H1 (cell line): Measurements from ENCODE around the gene SIPA1L3. TPM values are rescaled to one million over a fixed set of nuclear protein-coding genes. Genes with fewer than 3 reads are reported as not detected.

Source experiments
- CTCF ChIA-PET: fragments of 300-600 bp; sonication (Branson Sonifier 250); formaldehyde crosslinking; loops from one replicate; lab custom pipeline; 2021; ENCODE audit not compliant: partially characterized antibody; lab: Charles Lee
- POLR2A ChIA-PET: fragments of 300-600 bp; sonication (Branson Sonifier 250); formaldehyde crosslinking; loops from one replicate; lab custom pipeline; 2021; ENCODE audit warnings: inconsistent platforms; ENCODE audit not compliant: partially characterized antibody; lab: Charles Lee
- DNase-seq, 2 experiments: peaks; one replicate each; pipeline versions ENCODE4 v3.0.0 to v3.0.0-alpha.2; 2010 to 2022; ENCODE audit warnings: low spot score in 2 of 2, low read depth in 1 of 2, mixed read lengths in 1 of 2
- FAIRE-seq: peaks from 2 replicates; lab custom pipeline; 2011; peaks lifted over from hg19 to GRCh38; lab: Jason Lieb, UNC
- H2AFZ ChIP-seq: 2 replicates; pipeline ENCODE4 v1.8.1; 2012; ENCODE audit warnings: low read length, inconsistent platforms
- H2AK5ac ChIP-seq: 2 replicates; pipeline ENCODE4 v1.6.1; 2013; ENCODE audit warnings: low read depth, low read length
- H2BK120ac ChIP-seq: replicated peaks from 2 replicates; pipeline ENCODE3; 2013; ENCODE audit warnings: low read depth, low read length, inconsistent platforms
- H2BK12ac ChIP-seq: 2 replicates; pipeline ENCODE4 v1.6.1; 2013; ENCODE audit warnings: low read depth, low read length
- H2BK15ac ChIP-seq: 2 replicates; pipeline ENCODE4 v1.6.1; 2013; ENCODE audit warnings: low read length
- H2BK20ac ChIP-seq: 2 replicates; pipeline ENCODE4 v1.6.1; 2013; ENCODE audit warnings: low read length
- H2BK5ac ChIP-seq: 2 replicates; pipeline ENCODE4 v1.6.1; 2013; ENCODE audit warnings: low read depth, low read length
- H3K14ac ChIP-seq: 2 replicates; pipeline ENCODE4 v1.6.1; 2013; ENCODE audit warnings: inconsistent platforms; ENCODE audit not compliant: insufficient read length
- H3K18ac ChIP-seq: 2 replicates; pipeline ENCODE4 v1.6.1; 2013; ENCODE audit warnings: low read length; ENCODE audit errors: extremely low read depth
- H3K23ac ChIP-seq: 2 replicates; pipeline ENCODE4 v1.6.1; 2013; ENCODE audit warnings: inconsistent platforms; ENCODE audit not compliant: insufficient read length
- H3K23me2 ChIP-seq: 2 replicates; pipeline ENCODE4 v1.6.1; 2013; ENCODE audit warnings: low read depth, low read length
- H3K27ac ChIP-seq: 2 replicates; pipeline ENCODE4 v1.6.1; 2011; ENCODE audit warnings: low read depth, low read length, inconsistent platforms
- H3K27me3 ChIP-seq, 4 experiments: replicated peaks in 1 of 4; 1 replicate in 1 of 4; 2 replicates in 3 of 4; pipeline versions ENCODE4 v1.6.1 to v1.8.1; 2011 to 2013; ENCODE audit warnings: low read length in 3 of 4, mild to moderate bottlenecking in 3 of 4, inconsistent platforms in 2 of 4, mixed read lengths in 2 of 4, moderate library complexity in 1 of 4; ENCODE audit not compliant: control insufficient read depth in 3 of 4, insufficient read depth in 3 of 4; ENCODE audit errors: extremely low read depth in 1 of 4
- H3K36me3 ChIP-seq, 4 experiments: 2 replicates each; pipeline versions ENCODE4 v1.6.1 to v1.8.1; 2011 to 2013; ENCODE audit warnings: mild to moderate bottlenecking in 4 of 4, low read length in 3 of 4, moderate library complexity in 2 of 4, control low read depth in 1 of 4, inconsistent platforms in 1 of 4; ENCODE audit not compliant: insufficient read depth in 4 of 4, control insufficient read depth in 2 of 4
- H3K4ac ChIP-seq: replicated peaks from 2 replicates; pipeline ENCODE3; 2013; ENCODE audit warnings: low read length, low read depth, mixed read lengths, inconsistent platforms; ENCODE audit not compliant: insufficient read length
- H3K4me1 ChIP-seq, 4 experiments: replicated peaks in 1 of 4; 1 replicate in 1 of 4; 2 replicates in 3 of 4; pipeline versions ENCODE4 v1.6.1 to v1.8.1; 2011 to 2013; ENCODE audit warnings: low read length in 3 of 4, inconsistent platforms in 2 of 4, mixed read lengths in 1 of 4; ENCODE audit not compliant: insufficient read depth in 4 of 4, control insufficient read depth in 3 of 4
- H3K4me2 ChIP-seq, 2 experiments: 2 replicates each; pipeline versions ENCODE4 v1.6.1 to v1.8.1; 2011 to 2013; ENCODE audit warnings: low read depth in 2 of 2, low read length in 2 of 2, control low read depth in 1 of 2, inconsistent platforms in 1 of 2, mild to moderate bottlenecking in 1 of 2; ENCODE audit not compliant: insufficient read depth in 1 of 2
- H3K4me3 ChIP-seq, 4 experiments: fragments of 200-600, 300-600 bp in 1 of 4; sonication (generic), shearing (Covaris generic), sonication (Bioruptor Twin) in 1 of 4; 2 replicates each; pipeline versions ENCODE4 v1.5.1 to v1.8.1; 2011 to 2016; ENCODE audit warnings: low read length in 4 of 4, low read depth in 3 of 4, control low read depth in 2 of 4, inconsistent platforms in 2 of 4, mild to moderate bottlenecking in 2 of 4, mixed read lengths in 1 of 4, moderate library complexity in 1 of 4; ENCODE audit not compliant: insufficient read depth in 2 of 4; ENCODE audit errors: extremely low read depth in 1 of 4
- H3K56ac ChIP-seq: replicated peaks from 2 replicates; pipeline ENCODE3; 2013; ENCODE audit warnings: low read depth, mild to moderate bottlenecking, mixed read lengths, low read length, inconsistent platforms; ENCODE audit not compliant: insufficient read length
- H3K79me1 ChIP-seq: 2 replicates; pipeline ENCODE4 v1.6.1; 2013; ENCODE audit warnings: low read depth, low read length, control low read depth
- H3K79me2 ChIP-seq, 2 experiments: 2 replicates each; pipeline versions ENCODE4 v1.6.1 to v1.8.1; 2012 to 2013; ENCODE audit warnings: low read length in 2 of 2, mild to moderate bottlenecking in 2 of 2, inconsistent platforms in 1 of 2; ENCODE audit not compliant: insufficient read depth in 2 of 2, control insufficient read depth in 1 of 2
- H3K9ac ChIP-seq, 4 experiments: replicated peaks in 1 of 4; 1 replicate in 1 of 4; 2 replicates in 3 of 4; pipeline versions ENCODE4 v1.6.1 to v1.8.1; 2011 to 2013; ENCODE audit warnings: low read depth in 3 of 4, low read length in 3 of 4, control low read depth in 2 of 4, mild to moderate bottlenecking in 2 of 4, moderate library complexity in 2 of 4, inconsistent platforms in 1 of 4; ENCODE audit errors: extremely low read depth in 1 of 4
- H3K9me3 ChIP-seq, 2 experiments: 2 replicates each; pipeline versions ENCODE4 v1.6.1 to v1.8.1; 2012 to 2013; ENCODE audit warnings: mild to moderate bottlenecking in 2 of 2, moderate library complexity in 2 of 2, control low read depth in 1 of 2, inconsistent platforms in 1 of 2, low read depth in 1 of 2, low read length in 1 of 2, mixed read lengths in 1 of 2; ENCODE audit not compliant: insufficient read depth in 2 of 2
- H4K20me1 ChIP-seq, 2 experiments: replicated peaks in 1 of 2; 2 replicates each; pipeline versions ENCODE3 to v1.8.1; 2011 to 2013; ENCODE audit warnings: inconsistent platforms in 2 of 2, low read length in 2 of 2, mild to moderate bottlenecking in 1 of 2; ENCODE audit not compliant: insufficient read depth in 2 of 2, control insufficient read depth in 1 of 2
- H4K5ac ChIP-seq: 2 replicates; pipeline ENCODE4 v1.6.1; 2013; ENCODE audit warnings: low read length, low read depth, mixed read lengths, inconsistent platforms; ENCODE audit not compliant: insufficient read length
- H4K8ac ChIP-seq: 2 replicates; pipeline ENCODE4 v1.8.0; 2013; ENCODE audit warnings: mild to moderate bottlenecking, moderate library complexity, low read length, inconsistent platforms; ENCODE audit not compliant: insufficient read depth; ENCODE audit errors: extremely low read depth
- H4K91ac ChIP-seq: replicated peaks from 2 replicates; pipeline ENCODE3; 2013; ENCODE audit warnings: low read length, mixed read lengths, inconsistent platforms; ENCODE audit not compliant: insufficient read length
- BRCA1 ChIP-seq: IDR thresholded peaks from 2 replicates; pipeline ENCODE4 v1.6.1; 2012; ENCODE audit warnings: low read depth, low read length, improper control_type of control experiment
- KDM4A ChIP-seq: IDR thresholded peaks from one replicate; pipeline ENCODE4 v1.7.1; 2012; ENCODE audit warnings: low read depth, mild to moderate bottlenecking, moderate library complexity, low read length, inconsistent platforms; ENCODE audit not compliant: severe bottlenecking
- SIX5 ChIP-seq: IDR thresholded peaks from 2 replicates; pipeline ENCODE4 v1.6.1; 2011; ENCODE audit warnings: mild to moderate bottlenecking, low read depth, low read length
- WGBS, 2 experiments: shearing (Covaris generic) in 1 of 2; methylation state at CpG; one replicate each; pipeline versions ENCODE4 v1.1.6 to v1.1.7; 2013 to 2015; ENCODE audit warnings: low lambda C conversion rate in 2 of 2, mixed read lengths in 2 of 2, inconsistent platforms in 1 of 2, low coverage in 1 of 2, missing lambda C conversion rate in 1 of 2; ENCODE audit not compliant: insufficient replicate concordance in 2 of 2, insufficient coverage in 1 of 2, insufficient read length in 1 of 2; ENCODE audit errors: extremely low coverage in 1 of 2, missing lambda C conversion rate in 1 of 2; 5-methylcytosine and 5-hydroxymethylcytosine counted together
- polyA plus RNA-seq, 7 experiments: library from polyadenylated mRNA; depleted of rRNA in 3 of 7; stranded (reverse) in 5 of 7; unstranded in 2 of 7; fragments of >200 nt in 5 of 7; fragments of 200-250 nt in 2 of 7; gene quantifications; 1 replicate in 5 of 7; 2 replicates in 1 of 7; 4 replicates in 1 of 7; pipeline versions ENCODE4 v1.2.1 to v1.2.3, GENCODE V29; 2011 to 2013; ENCODE audit warnings: missing spikeins in 2 of 7, mixed read lengths in 2 of 7
- total RNA-seq: library from RNA; stranded (reverse); fragmentation: NEBNext Ultra II Directional; extraction: Animal tissue kit (Norgen Biotek cat#: 25700); gene quantifications from 2 replicates; pipeline ENCODE4 v1.2.1, GENCODE V29; 2021

SIPA1L3 gene
- total and polyA plus RNA-seq, 2 of the 8 experiments (the other 6 are each of a cell fraction or from before 2014, with no cell fraction given), result 15.0 to 54.9 TPM

DNA sequence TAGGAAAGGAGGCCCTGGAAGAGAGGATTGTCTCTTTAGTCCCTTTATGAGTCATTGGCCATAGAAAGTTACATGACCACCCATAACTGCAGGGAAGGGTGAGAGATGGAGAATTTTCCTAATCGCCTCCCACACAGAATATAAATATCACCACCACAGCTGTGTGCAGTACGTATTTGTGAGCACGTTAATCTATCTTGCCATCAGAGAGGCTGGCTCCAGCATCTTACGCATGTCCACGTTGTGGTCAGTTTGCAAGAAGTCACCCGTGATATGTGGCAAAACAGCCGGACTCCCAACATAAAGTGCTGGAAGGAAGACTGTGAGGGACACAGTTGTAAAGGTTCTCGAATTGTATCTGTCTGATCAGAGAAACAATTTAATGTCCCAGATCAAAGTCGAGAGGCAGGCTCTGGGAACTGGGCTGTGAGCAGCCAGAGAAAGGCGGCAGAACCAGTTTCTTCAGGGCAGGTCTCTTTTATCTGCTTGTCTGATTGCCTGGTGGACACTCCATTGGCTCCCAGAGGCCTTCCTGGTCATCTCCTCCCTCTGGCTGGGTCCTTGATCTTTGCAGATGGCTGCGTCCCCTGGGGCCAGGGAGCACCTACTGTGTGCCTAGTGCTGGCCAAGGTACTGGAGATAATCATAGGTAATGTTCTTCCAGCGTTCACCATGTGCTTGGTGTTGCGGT lies 74.9 kb downstream of the SIPA1L3 start:
- Histone ChIP-seq H3K23me2 (no peaks in the 10 kb centered on the region), H3K27me3 (no peaks in the 10 kb centered on the region), H2AK5ac (peak overlapping the region; percentile 41; the same call in 1 of the 2 replicates), H4K20me1 (peaks cover 2 to 8% of the 10 kb centered on the region in 2 experiments), H3K36me3 (no peaks in the 10 kb centered on the region; a peak in 1 of 8 replicates), H3K23ac (no peak overlapping the region), H2BK12ac (no peak overlapping the region), H2AFZ (no peak overlapping the region), H3K4me3 (no peak overlapping the region), H3K18ac (no peak overlapping the region), H4K5ac (no peak overlapping the region), H2BK120ac (no peak overlapping the region), H2BK15ac (peak overlapping the region; percentile 83; the same call in 1 of the 2 replicates), H3K4me1 (peaks cover 3 to 17% (median 8%) of the 10 kb centered on the region in 4 experiments; a peak in 5 of 7 replicates), H4K8ac (no peak overlapping the region), H3K9ac (no peak overlapping the region), H3K27ac (no peak overlapping the region), H3K14ac (no peak overlapping the region), H3K9me3 (no peaks in the 10 kb centered on the region), H3K4ac (no peak overlapping the region), H2BK20ac (0 out of 2 replicates have a peak overlapping the region, but pooled peaks have one; percentile 64), H3K79me1 (peaks cover 10% of the 10 kb centered on the region; the same call in 1 of the 2 replicates), H3K56ac (no peak overlapping the region), H3K4me2 (no peak overlapping the region), H2BK5ac (0 out of 2 replicates have a peak overlapping the region, but pooled peaks have one; percentile 7), H3K79me2 (peaks cover 0 to 51% of the 10 kb centered on the region in 2 experiments; a peak in 2 of 4 replicates), H4K91ac (no peak overlapping the region)
- ChIA-PET CTCF (interaction anchor here (0.7 to 1.6 kb wide), 4 partner anchors 17 to 42 kb away, joined by 3 to 4 read pairs (median 3); no protein-coding TSS in a partner anchor), POLR2A (no interaction called here)
- WGBS, 2 experiments, result 80% methylated on average over 13 of the region's 13 CpGs; no CpG with 5 or more reads in 1 of the 2 experiments
- DNase-seq, result no peak
- TF ChIP-seq KDM4A, result no peak
- TF ChIP-seq SIX5, result no peak
- no peak for TF ChIP-seq BRCA1
- FAIRE-seq, result no peak
